SHP77 treated with DMSO at 0.1 percent for 48 hours (cell line): ENCODE data around the gene PIH1D1.

Experiments
- DNase-seq: peaks from one replicate; lab custom pipeline; 2025; lab: John Stamatoyannopoulos, UW

PIH1D1 gene

GRCh38 chr19:49451430-49452181 is at the start of gene PIH1D1:
TSS of gene PIH1D1 (minus strand) at chr19:49451814. CDS start at chr19:49451574, 240 bp downstream.
- peak; percentile 96 for DNase-seq

GRCh38 chr19:49499030-49499670 is 47.5 kb upstream of the PIH1D1 start:
- DNase-seq, result no peak

GRCh38 chr19:49498475-49498874 is 46.9 kb upstream of the PIH1D1 start:
- no peak for DNase-seq

GRCh38 chr19:49497789-49498103 is 46.1 kb upstream of the PIH1D1 start:
- no peak for DNase-seq

GRCh38 chr19:49497047-49497788 is 45.6 kb upstream of the PIH1D1 start:
- no peak for DNase-seq

GRCh38 chr19:49496574-49497008 is 45.0 kb upstream of the PIH1D1 start:
- DNase-seq, result no peak

- no peak for DNase-seq
Observed at GRCh38 chr19:49492573-49493405, 41.2 kb upstream of the PIH1D1 start.

- DNase-seq, result no peak
Observed at GRCh38 chr19:49491804-49492572, 40.4 kb upstream of the PIH1D1 start.

GRCh38 chr19:49491030-49491803 is 39.6 kb upstream of the PIH1D1 start:
- DNase-seq, result no peak

- no peak for DNase-seq
Observed at GRCh38 chr19:49490287-49491029, 38.8 kb upstream of the PIH1D1 start.

GRCh38 chr19:49489601-49490167 is 38.1 kb upstream of the PIH1D1 start:
- no peak for DNase-seq

- DNase-seq, result no peak
Observed at GRCh38 chr19:49488863-49489537, 37.4 kb upstream of the PIH1D1 start.

GRCh38 chr19:49488046-49488862 is 36.6 kb upstream of the PIH1D1 start:
- DNase-seq, result no peak

GRCh38 chr19:49487277-49488045 is 35.8 kb upstream of the PIH1D1 start, which contains the start of gene RPL13A:
TSS of gene RPL13A (plus strand) at chr19:49487608. CDS start at chr19:49487630, 22 bp downstream.
- DNase-seq, result peak; percentile 95

GRCh38 chr19:49486710-49487276 is 35.2 kb upstream of the PIH1D1 start:
- DNase-seq, result no peak

GRCh38 chr19:49486232-49486631 is 34.6 kb upstream of the PIH1D1 start:
- no peak for DNase-seq
